GM18505 (cell line): ENCODE data around the gene ATP11A.

Experiments
- ATAC-seq: cut with Tn5 transposase; IDR thresholded peaks from one replicate; pipeline ENCODE4 v1.9.1; 2021; ENCODE audit not compliant: unreplicated experiment
- POLR2A ChIP-seq: IDR thresholded peaks from 4 replicates; pipeline ENCODE4 v1.6.1; 2011; ENCODE audit warnings: borderline replicate concordance; ENCODE audit not compliant: insufficient read depth, insufficient read length; ENCODE audit errors: extremely low read depth

ATP11A gene

GRCh38 chr13:112896736-112897602 lies 207.1 kb downstream of the ATP11A start:
- ATAC-seq: no peak
- no peak for TF ChIP-seq POLR2A

GRCh38 chr13:112897603-112897955 lies 207.7 kb downstream of the ATP11A start:
- TF ChIP-seq POLR2A: no peak
- no peak for ATAC-seq

- no peak for ATAC-seq
- no peak for TF ChIP-seq POLR2A
Observed at GRCh38 chr13:112897956-112898620, 208.2 kb downstream of the ATP11A start.

GRCh38 chr13:112898621-112899280 lies 208.9 kb downstream of the ATP11A start:
- TF ChIP-seq POLR2A: no peak

GRCh38 chr13:112899281-112900225 lies 209.7 kb downstream of the ATP11A start:
- no peak for TF ChIP-seq POLR2A
- ATAC-seq: no peak

More at GRCh38 chr13:112898621-112899280, 208.9 kb downstream of the ATP11A start:
- ATAC-seq: no peak

GRCh38 chr13:112900226-112900600 lies 210.4 kb downstream of the ATP11A start:
- TF ChIP-seq POLR2A: no peak
- ATAC-seq: no peak

- no peak for TF ChIP-seq POLR2A
- no peak for ATAC-seq
Observed at GRCh38 chr13:112900691-112901091, 210.9 kb downstream of the ATP11A start.

GRCh38 chr13:112902101-112902651 lies 212.3 kb downstream of the ATP11A start:
- no peak for ATAC-seq
- TF ChIP-seq POLR2A: no peak

- no peak for TF ChIP-seq POLR2A
- ATAC-seq: no peak
Observed at GRCh38 chr13:112902669-112903068, 212.8 kb downstream of the ATP11A start.

- TF ChIP-seq POLR2A: no peak
Observed at GRCh38 chr13:112903071-112903577, 213.3 kb downstream of the ATP11A start.

GRCh38 chr13:112903606-112904195 lies 213.9 kb downstream of the ATP11A start:
- no peak for TF ChIP-seq POLR2A
- no peak for ATAC-seq

More at GRCh38 chr13:112903071-112903577, 213.3 kb downstream of the ATP11A start:
- no peak for ATAC-seq
